Sciatic nerve (tissue), 2 donors: ENCODE data around the gene MARCHF3. TPM values are rescaled to one million over a fixed set of nuclear protein-coding genes. Genes with fewer than 3 reads are reported as not detected.

Source experiments
- ATAC-seq: fragments of 200-7000 bp; cut with Tn5 transposase; one replicate; pipeline ENCODE4 v1.9.1; 2020; ENCODE audit warnings: mild to moderate bottlenecking, moderate library complexity
- DNase-seq: peaks from one replicate; pipeline ENCODE4 v3.0.0-alpha.2; 2020; ENCODE audit warnings: low spot score
- intact Hi-C: fragments of 100-400 bp; cut with DNase I; formaldehyde crosslinking; loops from one replicate; pipeline ENCODE4 v1.14.2; 2022
- total RNA-seq: library from RNA; stranded (reverse); fragmentation: NEBNext Ultra II Directional; extraction: Animal tissue kit (Norgen Biotek cat#: 25700); gene quantifications from one replicate; pipeline ENCODE4 v1.2.1, GENCODE V29; 2021
- donor health status: DM: no; HTN: no; CAD: no.
- donor health status: DM: no; HTN: no; CAD: no.

MARCHF3 gene
- total RNA-seq, 1 donor from 2014 or later, result 14.8 TPM

- intact Hi-C loops, result no loop called here
- DNase-seq (no peak), ATAC-seq (no peak)
These were observed 34.7 kb downstream of the MARCHF3 start for GRCh38 chr5:126995689-126996088.

- intact Hi-C loops, result no loop called here
- no peak for DNase-seq
These were observed 35.3 kb downstream of the MARCHF3 start for GRCh38 chr5:126995039-126995438.

GRCh38 chr5:126994485-126994884 lies 35.9 kb downstream of the MARCHF3 start:
- no peak for ATAC-seq
- no peak for DNase-seq
- intact Hi-C loops, result no loop called here

More at GRCh38 chr5:126995039-126995438, 35.3 kb downstream of the MARCHF3 start:
- ATAC-seq, result no peak

- intact Hi-C loops, result no loop called here
- ATAC-seq (no peak), DNase-seq (no peak)
These were observed 42.3 kb downstream of the MARCHF3 start for GRCh38 chr5:126988021-126988569.

- no peak for ATAC-seq
- DNase-seq, result no peak
- intact Hi-C loops, result no loop called here
These were observed 43.0 kb downstream of the MARCHF3 start for GRCh38 chr5:126987271-126987899.

- no peak for ATAC-seq
- intact Hi-C loops, result no loop called here
These were observed 45.7 kb downstream of the MARCHF3 start for GRCh38 chr5:126984632-126985031.

GRCh38 chr5:126983874-126984266 lies 46.5 kb downstream of the MARCHF3 start:
- DNase-seq (no peak), ATAC-seq (no peak)
- intact Hi-C loops, result no loop called here

More at GRCh38 chr5:126984632-126985031, 45.7 kb downstream of the MARCHF3 start:
- no peak for DNase-seq

GRCh38 chr5:126982926-126983873 lies 47.2 kb downstream of the MARCHF3 start:
- intact Hi-C loops, result no loop called here
- no peak for ATAC-seq
- DNase-seq, result no peak

- no peak for ATAC-seq
- intact Hi-C loops, result no loop called here
- DNase-seq, result no peak
These were observed 48.2 kb downstream of the MARCHF3 start for GRCh38 chr5:126982202-126982601.

GRCh38 chr5:126981701-126982100 lies 48.7 kb downstream of the MARCHF3 start:
- ATAC-seq (no peak), DNase-seq (no peak)
- intact Hi-C loops, result no loop called here

- no peak for DNase-seq
- intact Hi-C loops, result no loop called here
- ATAC-seq, result no peak
These were observed 49.1 kb downstream of the MARCHF3 start for GRCh38 chr5:126981222-126981621.

GRCh38 chr5:126978258-126978657 lies 52.1 kb downstream of the MARCHF3 start:
- intact Hi-C loops, result no loop called here
- ATAC-seq, result no peak
- no peak for DNase-seq

GRCh38 chr5:126976520-126977172 lies 53.7 kb downstream of the MARCHF3 start:
- intact Hi-C loops, result no loop called here
- no peak for ATAC-seq
- no peak for DNase-seq

- intact Hi-C loops, result no loop called here
- ATAC-seq (no peak), DNase-seq (no peak)
These were observed 54.6 kb downstream of the MARCHF3 start for GRCh38 chr5:126975796-126976195.

- intact Hi-C loops, result no loop called here
- DNase-seq (no peak), ATAC-seq (no peak)
These were observed 57.2 kb downstream of the MARCHF3 start for GRCh38 chr5:126973193-126973592.

- intact Hi-C loops, result no loop called here
- DNase-seq, result no peak
- ATAC-seq, result no peak
These were observed 58.1 kb downstream of the MARCHF3 start for GRCh38 chr5:126972062-126972895.

- intact Hi-C loops, result no loop called here
- ATAC-seq (peak; percentile 48), DNase-seq (no peak)
These were observed 58.8 kb downstream of the MARCHF3 start for GRCh38 chr5:126971455-126972031.

GRCh38 chr5:126970517-126971017 lies 59.8 kb downstream of the MARCHF3 start:
- ATAC-seq (peak; percentile 55), DNase-seq (no peak)
- intact Hi-C loops, result no loop called here
